Left ventricle myocardium superior (tissue), 1 donor: ENCODE results near the gene FBXL13. TPM values are rescaled to one million over a fixed set of nuclear protein-coding genes. Genes with fewer than 3 reads are reported as not detected.
"Not testable (repeated sequence)": the region's sequence is repeated elsewhere in the genome, so short reads cannot be mapped to it uniquely, and the experiment has no call there.

Experiments
- ATAC-seq: fragments of 200-7000 bp; cut with Tn5 transposase; one replicate; pipeline ENCODE4 v1.9.1; 2020; ENCODE audit warnings: mild to moderate bottlenecking, moderate library complexity
- DNase-seq: peaks from one replicate; pipeline ENCODE4 v3.0.0-alpha.2; 2020
- intact Hi-C: fragments of 100-400 bp; cut with micrococcal nuclease; formaldehyde crosslinking; loops from one replicate; pipeline ENCODE4 v1.11.0; 2022
- total RNA-seq: library from RNA; stranded (reverse); fragmentation: NEBNext Ultra II Directional; extraction: Animal tissue kit (Norgen Biotek cat#: 25700); gene quantifications from one replicate; pipeline ENCODE4 v1.2.1, GENCODE V29; 2021
- donor health status: DM: no; HTN: yes; CAD: no; lungs with severe emphysema.

Gene FBXL13
- total RNA-seq, 1 donor from 2014 or later, result 0.27 TPM

DNA sequence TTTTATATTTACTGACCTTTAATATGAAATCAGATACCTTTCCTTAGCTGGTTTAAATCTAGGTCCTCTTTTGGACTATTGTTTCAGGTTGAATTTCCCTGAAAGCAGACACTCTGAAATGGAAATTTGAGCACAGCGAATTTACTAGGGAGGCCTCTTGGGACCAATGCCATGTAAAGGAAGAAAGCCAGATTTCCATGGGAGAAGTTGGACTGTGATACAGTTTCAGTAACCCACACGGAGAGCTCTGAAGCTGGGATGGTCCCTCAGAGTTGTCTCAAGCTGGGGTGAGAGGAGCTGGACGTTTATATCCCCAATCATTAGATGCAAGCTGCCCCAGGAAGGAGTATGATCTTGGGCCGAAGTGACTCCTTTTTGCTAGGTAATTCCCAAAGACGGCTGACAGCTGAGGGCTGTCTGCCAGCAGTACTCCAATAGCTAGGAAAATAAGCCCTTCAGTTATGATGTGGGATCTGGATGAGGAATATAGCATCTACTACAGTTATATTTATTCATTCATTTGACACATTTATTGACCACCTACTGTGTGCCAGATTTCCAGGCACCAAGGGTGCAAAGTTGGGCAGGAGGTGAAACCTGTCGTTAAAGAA is 311.2 kb downstream of the FBXL13 start:
- intact Hi-C loops, result not testable (repeated sequence)

More for the DNA sequence above, 311.2 kb downstream of the FBXL13 start:
- ATAC-seq, result peak; percentile 62
- not testable (repeated sequence) for DNase-seq

Other genes starting within 250 kb of the FBXL13 start
- gene LRRC17, start 161.8 kb downstream of the FBXL13 start, total RNA-seq, result 1.9 TPM
- gene ARMC10, start 344 bp upstream of the FBXL13 start, total RNA-seq, result 19.4 TPM
- 16.7 TPM for gene NAPEPLD, start 74.3 kb upstream of the FBXL13 start, total RNA-seq
- 79.3 TPM for gene PMPCB, start 222.6 kb upstream of the FBXL13 start, total RNA-seq